HG03095 (cell line): ENCODE results near the gene SNCG.
A peak's percentile ranks its signal among the peaks of the same experiment; 100 is the strongest.

Source experiments
- ATAC-seq: cut with Tn5 transposase; IDR thresholded peaks from one replicate; pipeline ENCODE4 v1.9.1; 2021; ENCODE audit warnings: moderate library complexity; ENCODE audit not compliant: unreplicated experiment

Gene SNCG

GRCh38 chr10:86960003-86960862 is 1.8 kb downstream of the SNCG start:
- ATAC-seq, result peak; percentile 64

- no peak for ATAC-seq
Measured at GRCh38 chr10:86960863-86961434, 2.5 kb downstream of the SNCG start.

- ATAC-seq, result no peak
Measured at GRCh38 chr10:86961481-86962091, 3.2 kb downstream of the SNCG start.

- no peak for ATAC-seq
Measured at GRCh38 chr10:86962136-86962980, 4.0 kb downstream of the SNCG start.

- no peak for ATAC-seq
Measured at GRCh38 chr10:86962981-86963310, 4.5 kb downstream of the SNCG start.

GRCh38 chr10:86963341-86963919 is 5.0 kb downstream of the SNCG start:
- ATAC-seq, result no peak

- no peak for ATAC-seq
Measured at GRCh38 chr10:86964061-86964846, 5.9 kb downstream of the SNCG start.

- no peak for ATAC-seq
Measured at GRCh38 chr10:86964847-86965190, 6.4 kb downstream of the SNCG start.

GRCh38 chr10:86965986-86966654 is 7.7 kb downstream of the SNCG start:
- ATAC-seq, result no peak

GRCh38 chr10:86967481-86967941 is 9.1 kb downstream of the SNCG start:
- ATAC-seq, result no peak

GRCh38 chr10:86968271-86968993 is 10.0 kb downstream of the SNCG start, which contains the start of gene ADIRF:
ADIRF (plus strand) TSS chr10:86968482; CDS start chr10:86968545, 63 bp downstream.
- ATAC-seq, result no peak

- no peak for ATAC-seq
Measured at GRCh38 chr10:86968994-86969355, 10.6 kb downstream of the SNCG start.

GRCh38 chr10:86969421-86970041 is 11.1 kb downstream of the SNCG start:
- no peak for ATAC-seq

- no peak for ATAC-seq
Measured at GRCh38 chr10:86970162-86970981, 12.0 kb downstream of the SNCG start.

GRCh38 chr10:86970982-86971231 is 12.5 kb downstream of the SNCG start:
- no peak for ATAC-seq

- ATAC-seq, result peak; percentile 58
Measured at GRCh38 chr10:86971232-86971991, 13.0 kb downstream of the SNCG start.
